ENCODE results near the gene USHBP1.
A peak's percentile ranks its signal among the peaks of the same experiment; 100 is the strongest.

GRCh38 chr19:17292301-17293074 is 27.9 kb upstream of the USHBP1 start:
- TF ChIP-seq CTCF (conservative IDR thresholded peaks at IDR 0.05 in 1 of 2, IDR thresholded peaks at IDR 0.05 in 1 of 2; ENCODE audit: low read depth in 1 of 2, low read length in 2 of 2) = peak; percentile 83 to 89
- no peak for TF ChIP-seq EZH2 (IDR thresholded peaks at IDR 0.05; ENCODE audit: low read length, missing control alignments)

All from fibroblast of lung (primary cell).